SK-N-SH (cell line): ENCODE results near the gene TXNDC5.

Experiments used
- ELF1 ChIP-seq: IDR thresholded peaks from 2 replicates; pipeline ENCODE4 v1.4.0; 2012
- EP300 ChIP-seq, 2 experiments: IDR thresholded peaks; 2 replicates each; pipeline versions ENCODE4 v1.4.0 to v1.6.1; 2012; ENCODE audit warnings: borderline replicate concordance in 1 of 2, low read depth in 1 of 2, low read length in 1 of 2
- EZH2phosphoT487 ChIP-seq: fragments of 200-600 bp; sonication (generic); IDR thresholded peaks from 2 replicates; pipeline ENCODE4 v1.6.1; 2017; ENCODE audit warnings: low read depth, mixed run types, mild to moderate bottlenecking, antibody characterized with exemption, moderate library complexity, borderline replicate concordance
- FOXM1 ChIP-seq: IDR thresholded peaks from 2 replicates; pipeline ENCODE4 v1.4.0; 2012; ENCODE audit warnings: low read depth, mild to moderate bottlenecking
- NFIC ChIP-seq: IDR thresholded peaks from 2 replicates; pipeline ENCODE4 v1.4.0; 2012; ENCODE audit warnings: borderline replicate concordance
- POLR2AphosphoS5 ChIP-seq: IDR thresholded peaks from 2 replicates; pipeline ENCODE4 v1.6.1; 2012; ENCODE audit warnings: low read depth, low read length
- RAD21 ChIP-seq: IDR thresholded peaks from 2 replicates; pipeline ENCODE4 v1.6.1; 2012; ENCODE audit warnings: mild to moderate bottlenecking, low read length
- TAF1 ChIP-seq: IDR thresholded peaks from 2 replicates; pipeline ENCODE4 v1.6.1; 2012; ENCODE audit warnings: low read depth, mild to moderate bottlenecking, low read length, moderate library complexity, borderline replicate concordance
- TEAD4 ChIP-seq: IDR thresholded peaks from 2 replicates; pipeline ENCODE4 v1.4.0; 2012; ENCODE audit warnings: mild to moderate bottlenecking, borderline replicate concordance; ENCODE audit not compliant: insufficient read depth
- TF ChIP-seq, protein P1 (sequence below): fragments of 200-600 bp; sonication (generic); IDR thresholded peaks from 2 replicates; pipeline ENCODE4 v1.6.1; 2017; ENCODE audit warnings: antibody characterized with exemption, mild to moderate bottlenecking, moderate library complexity
- TF ChIP-seq, protein P2 (sequence below): IDR thresholded peaks from 2 replicates; pipeline ENCODE4 v1.4.0; 2012; ENCODE audit warnings: low read depth, borderline replicate concordance

DNA sequence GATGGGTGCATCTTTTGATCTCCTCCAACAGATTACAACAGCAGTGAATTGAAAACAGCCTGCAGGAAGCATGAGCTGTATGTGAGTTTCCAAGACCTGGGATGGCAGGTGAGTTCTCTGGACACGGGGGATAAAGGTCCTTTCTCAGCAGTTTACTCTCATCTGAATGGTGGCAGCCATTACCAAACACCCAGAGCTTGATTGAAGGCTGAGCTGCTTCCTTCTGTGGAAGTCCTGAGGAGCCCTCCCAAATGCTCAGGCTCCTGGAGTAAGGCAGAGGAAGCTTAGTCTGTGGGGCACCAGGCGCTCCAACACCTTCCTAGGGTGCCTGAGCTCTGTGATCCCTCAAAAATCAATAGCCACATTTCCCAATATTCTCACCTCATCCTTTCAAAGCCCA, 31.5 kb downstream of the TXNDC5 start:
- TF ChIP-seq TAF1 (no peak), EP300 (IDR thresholded peaks at IDR 0.05; ENCODE audit: borderline replicate concordance in 1 of 2, low read depth in 1 of 2, low read length in 1 of 2) (no peak), ELF1 (no peak), EZH2phosphoT487 (no peak), POLR2AphosphoS5 (no peak), NFIC (no peak), FOXM1 (no peak), RAD21 (no peak), TEAD4 (no peak)
- TF ChIP-seq, protein P1, sequence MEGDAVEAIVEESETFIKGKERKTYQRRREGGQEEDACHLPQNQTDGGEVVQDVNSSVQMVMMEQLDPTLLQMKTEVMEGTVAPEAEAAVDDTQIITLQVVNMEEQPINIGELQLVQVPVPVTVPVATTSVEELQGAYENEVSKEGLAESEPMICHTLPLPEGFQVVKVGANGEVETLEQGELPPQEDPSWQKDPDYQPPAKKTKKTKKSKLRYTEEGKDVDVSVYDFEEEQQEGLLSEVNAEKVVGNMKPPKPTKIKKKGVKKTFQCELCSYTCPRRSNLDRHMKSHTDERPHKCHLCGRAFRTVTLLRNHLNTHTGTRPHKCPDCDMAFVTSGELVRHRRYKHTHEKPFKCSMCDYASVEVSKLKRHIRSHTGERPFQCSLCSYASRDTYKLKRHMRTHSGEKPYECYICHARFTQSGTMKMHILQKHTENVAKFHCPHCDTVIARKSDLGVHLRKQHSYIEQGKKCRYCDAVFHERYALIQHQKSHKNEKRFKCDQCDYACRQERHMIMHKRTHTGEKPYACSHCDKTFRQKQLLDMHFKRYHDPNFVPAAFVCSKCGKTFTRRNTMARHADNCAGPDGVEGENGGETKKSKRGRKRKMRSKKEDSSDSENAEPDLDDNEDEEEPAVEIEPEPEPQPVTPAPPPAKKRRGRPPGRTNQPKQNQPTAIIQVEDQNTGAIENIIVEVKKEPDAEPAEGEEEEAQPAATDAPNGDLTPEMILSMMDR, result no peak
- TF ChIP-seq, protein P2, sequence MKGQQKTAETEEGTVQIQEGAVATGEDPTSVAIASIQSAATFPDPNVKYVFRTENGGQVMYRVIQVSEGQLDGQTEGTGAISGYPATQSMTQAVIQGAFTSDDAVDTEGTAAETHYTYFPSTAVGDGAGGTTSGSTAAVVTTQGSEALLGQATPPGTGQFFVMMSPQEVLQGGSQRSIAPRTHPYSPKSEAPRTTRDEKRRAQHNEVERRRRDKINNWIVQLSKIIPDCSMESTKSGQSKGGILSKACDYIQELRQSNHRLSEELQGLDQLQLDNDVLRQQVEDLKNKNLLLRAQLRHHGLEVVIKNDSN, result no peak
